PC-9 (cell line): ENCODE measurements around the gene UBE2M.

Experiments
- CTCF ChIP-seq: fragments of 200-600 bp; sonication (generic); conservative IDR thresholded peaks from 2 replicates; pipeline ENCODE4 v1.6.1; 2017; ENCODE audit warnings: mixed run types, antibody characterized with exemption, mild to moderate bottlenecking, moderate library complexity
- EZH2 ChIP-seq: fragments of 200-600 bp; sonication (generic); IDR thresholded peaks from 2 replicates; pipeline ENCODE4 v1.8.0; 2017; ENCODE audit warnings: antibody characterized with exemption, low read depth

GRCh38 chr19:58547323-58548312 lies 10.8 kb downstream of the UBE2M start:
- TF ChIP-seq CTCF: no peak
- no peak for TF ChIP-seq EZH2
